Measurements from ENCODE around the gene TMEM247. TPM values are rescaled to one million over a fixed set of nuclear protein-coding genes. Genes with fewer than 3 reads are reported as not detected.

The TMEM247 gene
- total and polyA plus RNA-seq, 2 donors from 2014 or later, result not detected

GRCh38 chr2:46462936-46463335 is 16.4 kb upstream of the TMEM247 start:
- intact Hi-C loops (cut with DNase I), result no loop called here
- no peak for FAIRE-seq
- Histone ChIP-seq H3K4me3 (ENCODE audit: low read length in 3 of 3) (no peak overlapping the region), H3K4me1 (ENCODE audit: control insufficient read depth in 2 of 3, insufficient read depth in 2 of 3, low read depth in 1 of 3, low read length in 3 of 3) (peaks cover 0 to 12% (median 0%) of the 10 kb centered on the region in 3 donors), H3K9ac (ENCODE audit: low read length in 3 of 3) (no peak overlapping the region), H3K36me3 (ENCODE audit: control insufficient read depth in 2 of 3, insufficient read depth in 3 of 3, low read length in 3 of 3) (no peaks in the 10 kb centered on the region), H3K27me3 (ENCODE audit: control insufficient read depth, insufficient read depth, low read length) (no peaks in the 10 kb centered on the region), H3K9me3 (ENCODE audit: control insufficient read depth in 2 of 3, insufficient read depth in 1 of 3, low read length in 3 of 3) (no peaks in the 10 kb centered on the region), H3K27ac (ENCODE audit: low read depth in 2 of 2, low read length in 2 of 2) (no peak overlapping the region)
- TF ChIP-seq CTCF (IDR thresholded peaks at IDR 0.05; ENCODE audit: borderline replicate concordance, extremely low read depth, insufficient read depth), result no peak
- DNase-seq, result no peak

- Histone ChIP-seq H3K9ac (ENCODE audit: low read length in 3 of 3) (no peak overlapping the region), H3K27me3 (ENCODE audit: control insufficient read depth, insufficient read depth, low read length) (no peaks in the 10 kb centered on the region), H3K4me1 (ENCODE audit: control insufficient read depth in 2 of 3, insufficient read depth in 2 of 3, low read depth in 1 of 3, low read length in 3 of 3) (no peaks in the 10 kb centered on the region), H3K36me3 (ENCODE audit: control insufficient read depth in 2 of 3, insufficient read depth in 3 of 3, low read length in 3 of 3) (no peaks in the 10 kb centered on the region), H3K27ac (ENCODE audit: low read depth in 2 of 2, low read length in 2 of 2) (no peak overlapping the region), H3K4me3 (ENCODE audit: low read length in 3 of 3) (no peak overlapping the region), H3K9me3 (ENCODE audit: control insufficient read depth in 2 of 3, insufficient read depth in 1 of 3, low read length in 3 of 3) (no peaks in the 10 kb centered on the region)
- intact Hi-C loops (cut with DNase I), result no loop called here
- FAIRE-seq, result no peak
- DNase-seq, result no peak
- TF ChIP-seq CTCF (IDR thresholded peaks at IDR 0.05; ENCODE audit: borderline replicate concordance, extremely low read depth, insufficient read depth), result no peak
Observed at GRCh38 chr2:46469116-46469515, 10.2 kb upstream of the TMEM247 start.

GRCh38 chr2:46469700-46470099 is 9.7 kb upstream of the TMEM247 start:
- Histone ChIP-seq H3K9ac (ENCODE audit: low read length in 3 of 3) (no peak overlapping the region), H3K36me3 (ENCODE audit: control insufficient read depth in 2 of 3, insufficient read depth in 3 of 3, low read length in 3 of 3) (no peaks in the 10 kb centered on the region), H3K9me3 (ENCODE audit: control insufficient read depth in 2 of 3, insufficient read depth in 1 of 3, low read length in 3 of 3) (no peaks in the 10 kb centered on the region), H3K27ac (ENCODE audit: low read depth in 2 of 2, low read length in 2 of 2) (no peak overlapping the region), H3K4me1 (ENCODE audit: control insufficient read depth in 2 of 3, insufficient read depth in 2 of 3, low read depth in 1 of 3, low read length in 3 of 3) (no peaks in the 10 kb centered on the region), H3K27me3 (ENCODE audit: control insufficient read depth, insufficient read depth, low read length) (no peaks in the 10 kb centered on the region), H3K4me3 (ENCODE audit: low read length in 3 of 3) (no peak overlapping the region)
- no peak for DNase-seq
- FAIRE-seq, result no peak
- no peak for TF ChIP-seq CTCF (IDR thresholded peaks at IDR 0.05; ENCODE audit: borderline replicate concordance, extremely low read depth, insufficient read depth)
- intact Hi-C loops (cut with DNase I), result no loop called here

GRCh38 chr2:46470114-46470628 is 9.2 kb upstream of the TMEM247 start:
- Histone ChIP-seq H3K9ac (ENCODE audit: low read length in 3 of 3) (no peak overlapping the region), H3K36me3 (ENCODE audit: control insufficient read depth in 2 of 3, insufficient read depth in 3 of 3, low read length in 3 of 3) (no peaks in the 10 kb centered on the region), H3K4me1 (ENCODE audit: control insufficient read depth in 2 of 3, insufficient read depth in 2 of 3, low read depth in 1 of 3, low read length in 3 of 3) (no peaks in the 10 kb centered on the region), H3K27ac (ENCODE audit: low read depth in 2 of 2, low read length in 2 of 2) (no peak overlapping the region), H3K4me3 (ENCODE audit: low read length in 3 of 3) (no peak overlapping the region), H3K9me3 (ENCODE audit: control insufficient read depth in 2 of 3, insufficient read depth in 1 of 3, low read length in 3 of 3) (no peaks in the 10 kb centered on the region), H3K27me3 (ENCODE audit: control insufficient read depth, insufficient read depth, low read length) (no peaks in the 10 kb centered on the region)
- DNase-seq (no peak), FAIRE-seq (no peak)
- TF ChIP-seq CTCF (IDR thresholded peaks at IDR 0.05; ENCODE audit: borderline replicate concordance, extremely low read depth, insufficient read depth), result no peak
- intact Hi-C loops (cut with DNase I), result no loop called here
